Esophagus squamous epithelium (tissue), 5 donors: ENCODE data around the gene MOB3C. TPM values are rescaled to one million over a fixed set of nuclear protein-coding genes. Genes with fewer than 3 reads are reported as not detected.
A peak's percentile ranks its signal among the peaks of the same experiment; 100 is the strongest.

Experiments
- DNase-seq: peaks from one replicate; lab custom pipeline; 2025; lab: John Stamatoyannopoulos, UW
- H3K27ac ChIP-seq, 4 donors: fragments of 200-600 bp; sonication (generic); one replicate each; pipeline ENCODE4 v1.5.1; 2016 to 2019; ENCODE audit warnings: mild to moderate bottlenecking in 1 of 4
- H3K27me3 ChIP-seq, 4 donors: fragments of 200-600 bp; sonication (generic); 1 replicate in 3 of 4; 2 replicates in 1 of 4; pipeline versions ENCODE4 v1.5.1 to v1.6.0; 2017 to 2021; ENCODE audit warnings: antibody characterized with exemption in 1 of 4
- H3K36me3 ChIP-seq, 3 donors: fragments of 200-600 bp; sonication (generic); one replicate each; pipeline ENCODE4 v1.5.1; 2016 to 2019
- H3K4me1 ChIP-seq, 3 donors: fragments of 200-600 bp; sonication (generic); one replicate each; pipeline ENCODE4 v1.5.1; 2017 to 2019
- H3K4me3 ChIP-seq, 4 donors: fragments of 200-600 bp; sonication (generic); 1 replicate in 3 of 4; 2 replicates in 1 of 4; pipeline ENCODE4 v1.5.1; 2016 to 2019; ENCODE audit warnings: mild to moderate bottlenecking in 2 of 4, moderate library complexity in 1 of 4
- H3K9me3 ChIP-seq, 3 donors: fragments of 200-600 bp; sonication (generic); one replicate each; pipeline ENCODE4 v1.5.1; 2016 to 2019
- CTCF ChIP-seq, 6 experiments: fragments of 450-650 bp in 4 of 6; fragments of 200-600 bp in 2 of 6; sonication (generic) in 2 of 6; IDR thresholded peaks; one replicate each; pipeline ENCODE4 v1.5.1; 2016 to 2019; ENCODE audit warnings: antibody characterized with exemption in 6 of 6, mild to moderate bottlenecking in 4 of 6, moderate library complexity in 4 of 6
- POLR2A ChIP-seq, 4 donors: fragments of 450-650 bp; IDR thresholded peaks; one replicate each; pipeline ENCODE4 v1.6.1; 2017; ENCODE audit warnings: antibody characterized with exemption in 4 of 4, mild to moderate bottlenecking in 4 of 4, moderate library complexity in 3 of 4
- WGBS, 2 donors: methylation state at CpG; one replicate each; pipeline ENCODE4 v1.1.5; 2018; 5-methylcytosine and 5-hydroxymethylcytosine counted together
- intact Hi-C: fragments of 100-400 bp; cut with DNase I; formaldehyde crosslinking; loops from one replicate; pipeline ENCODE4 v1.15.0; 2022
- total RNA-seq, 4 donors: library from RNA; depleted of rRNA; stranded (reverse); fragments of >200 nt; gene quantifications; one replicate each; pipeline ENCODE4 v1.1.0, GENCODE V29; 2016
- donor health status: DM: yes; HTN: yes; CAD: no.

The MOB3C gene
- total RNA-seq, 4 donors from 2014 or later, result 12.0 to 29.3 (median 18.7) TPM

GRCh38 chr1:46587069-46587468, 29.5 kb downstream of the MOB3C start:
- TF ChIP-seq POLR2A (IDR thresholded peaks at IDR 0.05) (no peak), CTCF (IDR thresholded peaks at IDR 0.05) (no peak)
- whole genome bisulfite sequencing, 2 donors, result 76 to 92% methylated on average over 4 to 7 of the region's 7 CpGs

GRCh38 chr1:46585312-46585938, 31.2 kb downstream of the MOB3C start:
- Histone ChIP-seq H3K27me3 (no peaks in the 10 kb centered on the region), H3K9me3 (no peaks in the 10 kb centered on the region), H3K4me1 (peaks cover 0 to 11% (median 2%) of the 10 kb centered on the region in 3 donors), H3K36me3 (peaks cover 19 to 97% (median 26%) of the 10 kb centered on the region in 3 donors), H3K4me3 (no peak overlapping the region), H3K27ac (no peak overlapping the region)
- TF ChIP-seq CTCF (IDR thresholded peaks at IDR 0.05) (no peak), POLR2A (IDR thresholded peaks at IDR 0.05) (no peak)
- DNase-seq, result no peak
- WGBS, 2 donors, result 88 to 90% methylated on average over 12 of the region's 12 CpGs
- intact Hi-C loops, result no loop called here

More at GRCh38 chr1:46587069-46587468, 29.5 kb downstream of the MOB3C start:
- Histone ChIP-seq H3K27me3 (no peaks in the 10 kb centered on the region), H3K36me3 (peaks cover 26 to 97% (median 33%) of the 10 kb centered on the region in 3 donors), H3K4me1 (peaks cover 0 to 6% (median 0%) of the 10 kb centered on the region in 3 donors), H3K4me3 (no peak overlapping the region), H3K27ac (no peak overlapping the region), H3K9me3 (no peaks in the 10 kb centered on the region)
- DNase-seq, result no peak
- intact Hi-C loops, result no loop called here

GRCh38 chr1:46583494-46583893, 33.1 kb downstream of the MOB3C start:
- H3K27ac ChIP-seq, result no peak overlapping the region

GRCh38 chr1:46582972-46583371, 33.6 kb downstream of the MOB3C start:
- no peak for DNase-seq
- no peak for TF ChIP-seq POLR2A (IDR thresholded peaks at IDR 0.05)
- no peak for TF ChIP-seq CTCF (IDR thresholded peaks at IDR 0.05)
- intact Hi-C loops, result no loop called here
- WGBS, 2 donors, result 61 to 66% methylated on average over 5 to 7 of the region's 7 CpGs
- no peak overlapping the region for H3K27ac ChIP-seq
- no peak overlapping the region for H3K4me3 ChIP-seq
- H3K27me3 ChIP-seq, result no peaks in the 10 kb centered on the region
- H3K9me3 ChIP-seq, result no peaks in the 10 kb centered on the region
- H3K4me1 ChIP-seq, result peaks cover 0 to 12% (median 2%) of the 10 kb centered on the region in 3 donors
- peaks cover 12 to 100% (median 29%) of the 10 kb centered on the region in 3 donors for H3K36me3 ChIP-seq

More at GRCh38 chr1:46583494-46583893, 33.1 kb downstream of the MOB3C start:
- Histone ChIP-seq H3K4me1 (peaks cover 0 to 12% (median 2%) of the 10 kb centered on the region in 3 donors), H3K36me3 (peaks cover 9 to 97% (median 29%) of the 10 kb centered on the region in 3 donors), H3K4me3 (no peak overlapping the region), H3K27me3 (no peaks in the 10 kb centered on the region), H3K9me3 (no peaks in the 10 kb centered on the region)
- intact Hi-C loops, result no loop called here
- no peak for DNase-seq
- WGBS, 2 donors, result 85 to 93% methylated on average over 5 of the region's 5 CpGs
- TF ChIP-seq POLR2A (IDR thresholded peaks at IDR 0.05) (no peak), CTCF (IDR thresholded peaks at IDR 0.05) (no peak)

- Histone ChIP-seq H3K4me1 (peaks cover 0 to 12% (median 2%) of the 10 kb centered on the region in 3 donors), H3K27ac (peak overlapping the region in 2 of 4 donors; percentile 42 to 69), H3K4me3 (no peak overlapping the region), H3K36me3 (peaks cover 14 to 100% (median 34%) of the 10 kb centered on the region in 3 donors), H3K9me3 (no peaks in the 10 kb centered on the region), H3K27me3 (no peaks in the 10 kb centered on the region)
- 72 to 73% methylated on average over 4 of the region's 4 CpGs for WGBS, 2 donors
- TF ChIP-seq CTCF (IDR thresholded peaks at IDR 0.05) (no peak), POLR2A (IDR thresholded peaks at IDR 0.05) (no peak)
- intact Hi-C loops, result no loop called here
- no peak for DNase-seq
Measured at GRCh38 chr1:46581681-46582455, 34.7 kb downstream of the MOB3C start.
